Body of pancreas (tissue), 4 donors: ENCODE measurements around the gene ANKRD44. TPM values are rescaled to one million over a fixed set of nuclear protein-coding genes. Genes with fewer than 3 reads are reported as not detected.

ENCODE experiments used
- ATAC-seq: fragments of 150-250 bp; one replicate; pipeline ENCODE4 v1.9.1; 2016
- DNase-seq, 4 donors: peaks; one replicate each; pipeline ENCODE4 v3.0.0-alpha.2; 2019
- H3K27ac ChIP-seq, 4 donors: fragments of 200-600 bp; sonication (generic); 1 replicate in 3 of 4; 2 replicates in 1 of 4; pipeline versions ENCODE4 v1.5.1 to v1.6.1; 2016 to 2019; ENCODE audit warnings: mild to moderate bottlenecking in 1 of 4, mixed read lengths in 1 of 4, moderate library complexity in 1 of 4
- H3K27me3 ChIP-seq, 2 donors: fragments of 200-600 bp; sonication (generic); one replicate each; pipeline ENCODE4 v1.6.0; 2016; ENCODE audit warnings: mild to moderate bottlenecking in 1 of 2
- H3K36me3 ChIP-seq, 2 donors: fragments of 200-600 bp; sonication (generic); replicated peaks in 1 of 2; 2 replicates each; pipeline ENCODE4 v1.5.1; 2016; ENCODE audit warnings: low read depth in 2 of 2; ENCODE audit not compliant: insufficient read depth in 1 of 2
- H3K4me1 ChIP-seq: fragments of 200-600 bp; sonication (generic); one replicate; pipeline ENCODE4 v1.6.0; 2016
- H3K4me3 ChIP-seq, 2 donors: fragments of 200-600 bp; sonication (generic); 1 replicate in 1 of 2; 2 replicates in 1 of 2; pipeline ENCODE4 v1.5.1; 2016 to 2019
- H3K9me3 ChIP-seq, 3 donors: fragments of 200-600 bp; sonication (generic); 1 replicate in 2 of 3; 2 replicates in 1 of 3; pipeline ENCODE4 v1.5.1; 2016
- CTCF ChIP-seq, 7 experiments: fragments of 450-650 bp in 4 of 7; fragments of 200-600 bp in 3 of 7; sonication (generic) in 3 of 7; IDR thresholded peaks; one replicate each; pipeline ENCODE4 v1.5.1; 2016 to 2019; ENCODE audit warnings: antibody characterized with exemption in 7 of 7
- POLR2A ChIP-seq, 3 donors: fragments of 450-650 bp; IDR thresholded peaks; one replicate each; pipeline ENCODE4 v1.6.1; 2016; ENCODE audit warnings: antibody characterized with exemption in 3 of 3, mild to moderate bottlenecking in 2 of 3
- WGBS, 2 donors: methylation state at CpG; one replicate each; pipeline ENCODE4 v1.1.5; 2017; 5-methylcytosine and 5-hydroxymethylcytosine counted together
- intact Hi-C: fragments of 100-400 bp; cut with DNase I; formaldehyde crosslinking; loops from one replicate; pipeline ENCODE4 v1.15.1; 2023
- total RNA-seq, 2 donors: library from RNA; depleted of rRNA; stranded (reverse); fragments of >200 nt; gene quantifications; one replicate each; pipeline ENCODE4 v1.1.0, GENCODE V29; 2016

ANKRD44 gene
- total RNA-seq, 2 donors from 2014 or later: 12.2 TPM

DNA sequence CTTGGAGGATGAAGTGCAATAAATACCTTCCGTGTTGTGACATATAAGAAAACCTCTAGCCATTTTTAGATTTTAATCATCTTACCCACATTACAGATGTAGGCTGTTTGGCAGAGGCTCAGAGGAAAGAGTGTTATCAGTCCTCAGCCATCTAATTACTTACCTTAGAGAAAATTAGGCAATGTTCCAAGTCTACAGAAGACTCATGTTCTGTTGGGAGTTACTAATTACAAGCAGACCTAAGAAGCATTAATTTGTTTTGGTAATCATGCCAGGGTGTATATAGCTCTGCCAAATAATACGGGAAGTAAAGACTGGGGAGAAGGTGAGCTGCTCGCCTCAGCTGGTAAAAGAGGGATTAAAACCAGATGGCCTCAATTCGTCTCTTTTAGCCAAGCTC lies 258.2 kb downstream of the ANKRD44 start:
- ATAC-seq (no peak), DNase-seq (no peak)
- TF ChIP-seq POLR2A (IDR thresholded peaks at IDR 0.05) (no peak), CTCF (IDR thresholded peaks at IDR 0.05) (no peak)
- intact Hi-C loops: no loop called here
- no peaks in the 10 kb centered on the region for H3K36me3 ChIP-seq
- H3K27ac ChIP-seq: no peak overlapping the region
- no peak overlapping the region for H3K4me3 ChIP-seq
- H3K9me3 ChIP-seq: peaks cover 0 to 5% (median 0%) of the 10 kb centered on the region in 3 donors
- no peaks in the 10 kb centered on the region for H3K4me1 ChIP-seq
- H3K27me3 ChIP-seq: no peaks in the 10 kb centered on the region
- 91 to 92% methylated on average over 4 of the region's 4 CpGs for WGBS, 2 donors

DNA sequence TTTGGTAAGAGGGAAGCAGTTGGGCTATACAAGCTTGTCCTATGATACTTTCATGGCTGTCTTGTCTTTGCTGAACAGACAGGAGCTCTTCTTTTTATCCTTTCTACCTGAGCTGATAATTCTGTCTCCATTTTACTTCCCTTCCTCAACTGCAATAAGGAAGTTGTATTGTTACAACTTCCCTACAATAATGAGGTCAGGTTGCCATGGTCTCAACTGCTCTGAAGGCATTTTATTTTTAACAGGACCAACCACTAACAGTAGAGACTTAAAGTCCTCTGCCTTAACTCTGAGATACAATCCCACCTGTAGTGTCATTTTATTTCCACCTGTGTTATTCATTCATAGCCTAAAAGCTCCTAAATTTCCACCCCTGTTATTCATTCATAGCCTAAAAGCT lies 265.5 kb downstream of the ANKRD44 start:
- no peak for DNase-seq
- Histone ChIP-seq H3K4me1 (no peaks in the 10 kb centered on the region), H3K36me3 (no peaks in the 10 kb centered on the region), H3K9me3 (no peaks in the 10 kb centered on the region), H3K4me3 (no peak overlapping the region), H3K27me3 (no peaks in the 10 kb centered on the region), H3K27ac (no peak overlapping the region)
- intact Hi-C loops: no loop called here
- ATAC-seq: no peak
- TF ChIP-seq CTCF (IDR thresholded peaks at IDR 0.05) (no peak), POLR2A (IDR thresholded peaks at IDR 0.05) (no peak)

DNA sequence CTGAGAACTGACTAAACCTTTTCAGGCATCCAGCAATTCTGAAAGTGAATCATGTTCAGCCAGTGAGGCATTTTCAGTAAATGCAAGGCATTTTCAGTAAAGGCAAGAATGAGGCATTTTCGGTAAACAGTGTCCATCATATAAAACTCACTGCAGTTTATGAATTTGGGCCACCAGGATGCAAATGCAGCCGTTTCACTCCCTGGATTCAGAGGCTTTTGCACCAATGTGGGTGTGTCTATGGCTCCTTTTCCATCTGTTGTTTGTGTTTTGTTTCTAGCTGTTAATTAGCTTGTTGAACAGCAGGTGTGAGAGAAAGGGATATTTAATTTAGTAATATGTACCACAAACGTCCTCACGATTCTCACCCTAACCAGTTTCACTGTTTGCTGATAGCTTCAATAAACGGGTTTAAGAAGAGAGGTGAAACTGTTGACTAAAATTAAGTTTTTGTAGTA lies 267.8 kb downstream of the ANKRD44 start:
- ATAC-seq: no peak
- no peak for TF ChIP-seq CTCF (IDR thresholded peaks at IDR 0.05)
- TF ChIP-seq POLR2A (IDR thresholded peaks at IDR 0.05): no peak
- Histone ChIP-seq H3K36me3 (no peaks in the 10 kb centered on the region), H3K9me3 (no peaks in the 10 kb centered on the region), H3K27me3 (no peaks in the 10 kb centered on the region), H3K27ac (no peak overlapping the region), H3K4me3 (no peak overlapping the region), H3K4me1 (no peaks in the 10 kb centered on the region)
- DNase-seq: no peak
- WGBS, 2 donors: 80 to 88% methylated on average over 5 of the region's 5 CpGs
- intact Hi-C loops: no loop called here

DNA sequence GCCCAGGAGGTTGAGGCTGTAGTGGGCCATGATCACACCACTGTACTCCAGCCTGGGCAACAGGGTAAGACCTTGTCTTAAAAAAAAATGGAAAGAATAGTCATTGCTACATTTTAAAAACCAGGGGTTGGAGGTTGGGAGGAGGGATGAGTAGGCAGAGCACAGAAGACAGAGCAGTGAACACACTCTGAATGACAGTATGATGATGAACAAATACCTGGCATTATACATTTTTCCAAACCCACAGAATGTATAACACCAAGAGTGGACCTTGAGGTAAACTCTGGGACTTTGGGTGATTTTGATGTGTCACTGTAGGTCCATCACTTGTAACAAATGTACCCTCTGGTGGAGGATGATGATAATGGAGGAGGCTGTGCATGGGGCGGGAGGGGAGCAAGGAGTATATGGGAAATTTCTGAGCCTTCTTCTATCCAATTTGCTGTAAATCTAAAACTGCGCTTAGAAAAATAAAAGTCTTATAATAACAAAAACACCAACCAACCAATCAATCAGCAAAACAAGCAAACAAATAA lies 272.6 kb downstream of the ANKRD44 start:
- ATAC-seq: no peak
- no peaks in the 10 kb centered on the region for H3K9me3 ChIP-seq
- intact Hi-C loops: no loop called here
- TF ChIP-seq CTCF (IDR thresholded peaks at IDR 0.05) (no peak), POLR2A (IDR thresholded peaks at IDR 0.05) (no peak)
- H3K27ac ChIP-seq: no peak overlapping the region
- 94 to 98% methylated on average over 2 of the region's 2 CpGs for WGBS, 2 donors
- H3K27me3 ChIP-seq: no peaks in the 10 kb centered on the region
- no peak overlapping the region for H3K4me3 ChIP-seq
- H3K36me3 ChIP-seq: no peaks in the 10 kb centered on the region
- DNase-seq: no peak
- H3K4me1 ChIP-seq: peaks cover 21% of the 10 kb centered on the region

- TF ChIP-seq POLR2A (IDR thresholded peaks at IDR 0.05) (no peak), CTCF (IDR thresholded peaks at IDR 0.05) (no peak)
- intact Hi-C loops: no loop called here
- no peaks in the 10 kb centered on the region for H3K27me3 ChIP-seq
- ATAC-seq: peak; percentile 18
- DNase-seq: no peak
- H3K36me3 ChIP-seq: no peaks in the 10 kb centered on the region
- 25 to 31% methylated on average over 1 of the region's 1 CpG for WGBS, 2 donors
- H3K4me3 ChIP-seq: no peak overlapping the region
- H3K4me1 ChIP-seq: peaks cover 38% of the 10 kb centered on the region
- no peaks in the 10 kb centered on the region for H3K9me3 ChIP-seq
- H3K27ac ChIP-seq: peak overlapping the region in 2 of 4 donors; percentile 1 to 30
These were observed 275.6 kb downstream of the ANKRD44 start for GRCh38 chr2:197035002-197035401.
